OCI-LY1 (cell line): ENCODE measurements around the gene ARV1.

Experiments
- H2AFZ ChIP-seq: fragments of 200-600 bp; sonication (generic), shearing (Covaris generic); 2 replicates; pipeline ENCODE4 v1.6.0; 2014; ENCODE audit warnings: antibody characterized with exemption, mild to moderate bottlenecking, low read length
- H3F3A ChIP-seq: fragments of 200-600 bp; sonication (generic), shearing (Covaris generic); 2 replicates; pipeline ENCODE4 v1.6.0; 2014; ENCODE audit warnings: mild to moderate bottlenecking, antibody characterized with exemption, low read length, moderate library complexity; ENCODE audit not compliant: insufficient read depth
- H3K27ac ChIP-seq: fragments of 200-600 bp; sonication (generic); 2 replicates; pipeline ENCODE4 v1.5.1; 2014; ENCODE audit warnings: low read length, mixed run types, mild to moderate bottlenecking, low read depth; ENCODE audit not compliant: poor library complexity, severe bottlenecking
- H3K27me3 ChIP-seq: fragments of 200-600 bp; sonication (generic); 2 replicates; pipeline ENCODE4 v1.6.0; 2014; ENCODE audit warnings: antibody characterized with exemption, mild to moderate bottlenecking, low read length, moderate library complexity; ENCODE audit not compliant: insufficient read depth
- H3K36me3 ChIP-seq: fragments of 200-600 bp; sonication (generic); 2 replicates; pipeline ENCODE4 v1.6.1; 2014; ENCODE audit warnings: mild to moderate bottlenecking, antibody characterized with exemption, low read length, moderate library complexity, mixed read lengths; ENCODE audit not compliant: insufficient read depth
- H3K4me1 ChIP-seq: fragments of 200-600 bp; sonication (generic); 2 replicates; pipeline ENCODE4 v1.5.1; 2014; ENCODE audit warnings: mild to moderate bottlenecking, low read length, moderate library complexity; ENCODE audit not compliant: insufficient read depth, severe bottlenecking
- H3K4me2 ChIP-seq: fragments of 200-600 bp; sonication (generic), shearing (Covaris generic); 2 replicates; pipeline ENCODE4 v1.6.1; 2014; ENCODE audit warnings: low read length
- H3K4me3 ChIP-seq: fragments of 200-600 bp; sonication (generic); 2 replicates; pipeline ENCODE4 v1.5.1; 2014; ENCODE audit warnings: low read length, low read depth, mild to moderate bottlenecking, mixed read lengths; ENCODE audit not compliant: poor library complexity, severe bottlenecking
- H3K79me2 ChIP-seq: fragments of 200-600 bp; shearing (Covaris generic); 2 replicates; pipeline ENCODE4 v1.6.1; 2016; ENCODE audit warnings: mixed run types, low read length, mixed read lengths; ENCODE audit not compliant: insufficient read depth
- H3K9ac ChIP-seq: fragments of 200-600 bp; sonication (generic), shearing (Covaris generic); 2 replicates; pipeline ENCODE4 v1.6.1; 2014; ENCODE audit warnings: mild to moderate bottlenecking, low read length, mixed read lengths
- H3K9me2 ChIP-seq: fragments of 200-600 bp; sonication (generic), shearing (Covaris generic); 2 replicates; pipeline ENCODE4 v1.6.1; 2014; ENCODE audit warnings: low read depth, mild to moderate bottlenecking, low read length, mixed read lengths
- H3K9me3 ChIP-seq: fragments of 200-600 bp; shearing (Covaris generic); 2 replicates; pipeline ENCODE4 v1.6.1; 2014; ENCODE audit warnings: low read length, mixed read lengths
- H4K20me1 ChIP-seq: fragments of 200-600 bp; sonication (generic), shearing (Covaris generic); 2 replicates; pipeline ENCODE4 v1.6.0; 2016; ENCODE audit warnings: mild to moderate bottlenecking, low read length; ENCODE audit not compliant: insufficient read depth
- EZH2 ChIP-seq: fragments of 200-600 bp; sonication (generic), shearing (Covaris generic); IDR thresholded peaks from 2 replicates; pipeline ENCODE4 v1.8.0; 2017; ENCODE audit warnings: borderline replicate concordance, mixed run types, mild to moderate bottlenecking, antibody characterized with exemption, low read length, moderate library complexity, mixed read lengths
- TF ChIP-seq, protein P1 (sequence below): fragments of 200-600 bp; sonication (generic), shearing (Covaris generic); IDR thresholded peaks from 2 replicates; pipeline ENCODE4 v1.5.1; 2017; ENCODE audit warnings: mild to moderate bottlenecking, antibody characterized with exemption, low read length, moderate library complexity, mixed read lengths

Gene ARV1

DNA sequence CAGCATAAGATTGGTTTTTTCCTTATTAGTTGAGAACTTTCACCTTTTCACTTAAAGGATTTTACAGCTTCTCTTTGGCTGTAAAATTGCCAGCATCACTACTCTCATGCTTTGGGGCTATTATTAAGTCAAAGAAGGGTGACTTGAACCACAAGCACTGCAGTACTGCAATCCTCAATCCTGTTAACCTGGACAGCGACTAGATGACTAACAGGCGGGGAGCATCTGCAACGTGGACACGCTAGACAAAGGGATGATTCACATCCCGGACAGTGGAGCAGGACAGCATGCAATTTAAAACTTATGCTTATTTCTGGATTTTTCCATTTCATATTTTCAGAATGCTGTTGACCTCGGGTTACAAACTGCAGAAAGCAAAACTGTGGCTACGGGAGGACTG is 8.1 kb downstream of the ARV1 start:
- Histone ChIP-seq H3K4me3 (no peak overlapping the region), H4K20me1 (no peaks in the 10 kb centered on the region), H3K9ac (no peak overlapping the region), H3K79me2 (peaks cover 13% of the 10 kb centered on the region; the same call in 1 of the 2 replicates), H3K4me1 (no peaks in the 10 kb centered on the region), H3K9me3 (no peaks in the 10 kb centered on the region), H3K4me2 (no peak overlapping the region), H3K27ac (no peak overlapping the region), H2AFZ (no peak overlapping the region), H3K27me3 (no peaks in the 10 kb centered on the region), H3K36me3 (peaks cover 46% of the 10 kb centered on the region), H3K9me2 (no peaks in the 10 kb centered on the region), H3F3A (no peaks in the 10 kb centered on the region)
- TF ChIP-seq, protein P1, sequence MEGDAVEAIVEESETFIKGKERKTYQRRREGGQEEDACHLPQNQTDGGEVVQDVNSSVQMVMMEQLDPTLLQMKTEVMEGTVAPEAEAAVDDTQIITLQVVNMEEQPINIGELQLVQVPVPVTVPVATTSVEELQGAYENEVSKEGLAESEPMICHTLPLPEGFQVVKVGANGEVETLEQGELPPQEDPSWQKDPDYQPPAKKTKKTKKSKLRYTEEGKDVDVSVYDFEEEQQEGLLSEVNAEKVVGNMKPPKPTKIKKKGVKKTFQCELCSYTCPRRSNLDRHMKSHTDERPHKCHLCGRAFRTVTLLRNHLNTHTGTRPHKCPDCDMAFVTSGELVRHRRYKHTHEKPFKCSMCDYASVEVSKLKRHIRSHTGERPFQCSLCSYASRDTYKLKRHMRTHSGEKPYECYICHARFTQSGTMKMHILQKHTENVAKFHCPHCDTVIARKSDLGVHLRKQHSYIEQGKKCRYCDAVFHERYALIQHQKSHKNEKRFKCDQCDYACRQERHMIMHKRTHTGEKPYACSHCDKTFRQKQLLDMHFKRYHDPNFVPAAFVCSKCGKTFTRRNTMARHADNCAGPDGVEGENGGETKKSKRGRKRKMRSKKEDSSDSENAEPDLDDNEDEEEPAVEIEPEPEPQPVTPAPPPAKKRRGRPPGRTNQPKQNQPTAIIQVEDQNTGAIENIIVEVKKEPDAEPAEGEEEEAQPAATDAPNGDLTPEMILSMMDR: no peak
- no peak for TF ChIP-seq EZH2

DNA sequence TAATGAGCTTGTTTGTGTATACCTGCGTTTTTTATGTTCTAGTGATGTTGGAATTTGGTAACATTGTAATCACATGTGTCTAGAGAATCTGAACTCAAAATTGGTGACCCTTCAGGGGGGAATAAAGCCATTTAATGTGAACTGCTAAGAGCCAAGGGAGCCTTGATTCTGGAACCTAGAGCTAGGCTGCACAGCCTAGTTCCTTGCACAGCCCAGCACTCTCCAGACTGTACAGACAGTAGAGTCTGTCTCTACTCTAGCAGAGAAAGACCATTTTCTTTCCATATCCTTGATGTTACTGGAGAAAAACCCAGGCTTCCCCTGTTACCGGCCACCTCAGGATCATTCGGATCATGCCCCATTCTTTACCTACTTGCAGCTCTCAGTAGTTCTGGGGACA is 8.6 kb downstream of the ARV1 start:
- TF ChIP-seq EZH2: no peak
- TF ChIP-seq, protein P1: no peak
- Histone ChIP-seq H3K9me3 (no peaks in the 10 kb centered on the region), H3K4me1 (no peaks in the 10 kb centered on the region), H3K27me3 (no peaks in the 10 kb centered on the region), H2AFZ (no peak overlapping the region), H3K36me3 (peaks cover 46% of the 10 kb centered on the region), H3K4me3 (no peak overlapping the region), H3K9ac (no peak overlapping the region), H4K20me1 (no peaks in the 10 kb centered on the region), H3K9me2 (no peaks in the 10 kb centered on the region), H3K4me2 (no peak overlapping the region), H3K79me2 (peaks cover 13% of the 10 kb centered on the region; the same call in 1 of the 2 replicates), H3F3A (no peaks in the 10 kb centered on the region), H3K27ac (no peak overlapping the region)

DNA sequence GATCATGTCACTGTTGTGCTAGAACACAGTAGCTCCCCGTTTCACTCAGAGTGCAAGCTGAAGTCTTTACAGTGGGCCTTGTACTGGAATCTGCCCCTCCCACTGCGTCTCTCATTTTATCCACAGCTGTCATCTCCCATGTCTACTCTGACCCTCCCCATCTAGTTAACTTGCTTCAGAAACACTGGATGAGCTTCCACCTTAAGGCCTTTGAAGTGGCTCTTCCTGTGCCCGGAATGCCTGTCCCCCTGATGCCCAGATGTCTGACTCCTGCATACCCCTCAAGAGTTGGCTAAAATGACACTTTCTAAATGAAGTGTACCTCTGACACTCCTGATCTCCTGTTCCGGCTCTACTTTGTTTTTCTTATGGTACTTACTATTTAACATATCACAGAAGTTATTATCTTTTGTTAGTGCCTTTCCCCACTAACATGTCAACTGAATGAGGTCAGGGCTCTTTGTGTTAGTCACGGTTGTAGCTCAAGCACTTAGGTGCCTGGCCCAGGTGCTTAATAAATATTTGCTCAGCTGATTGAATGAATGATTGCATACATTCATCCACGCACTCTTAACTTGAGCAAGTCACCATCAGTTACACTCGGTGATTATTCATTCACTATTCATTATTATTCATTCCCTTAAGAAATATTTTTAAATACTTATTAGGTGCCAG is 13.3 kb downstream of the ARV1 start:
- H3K4me3 ChIP-seq: no peak overlapping the region
- no peaks in the 10 kb centered on the region for H3K9me3 ChIP-seq
- no peak for TF ChIP-seq EZH2
- TF ChIP-seq, protein P1: no peak
- no peaks in the 10 kb centered on the region for H3K27me3 ChIP-seq
- H3K4me2 ChIP-seq: no peak overlapping the region
- H3K9me2 ChIP-seq: no peaks in the 10 kb centered on the region
- no peaks in the 10 kb centered on the region for H4K20me1 ChIP-seq
- peaks cover 63% of the 10 kb centered on the region for H3K36me3 ChIP-seq
- no peaks in the 10 kb centered on the region for H3K4me1 ChIP-seq
- H3K27ac ChIP-seq: no peak overlapping the region
- H2AFZ ChIP-seq: no peak overlapping the region
- H3K79me2 ChIP-seq: peaks cover 13% of the 10 kb centered on the region; the same call in 1 of the 2 replicates
- H3K9ac ChIP-seq: no peak overlapping the region
- no peaks in the 10 kb centered on the region for H3F3A ChIP-seq
